ENCODE data around the gene WNT10A.
A peak's percentile ranks its signal among the peaks of the same experiment; 100 is the strongest.
"Not testable (repeated sequence)": the region's sequence is repeated elsewhere in the genome, so short reads cannot be mapped to it uniquely, and the experiment has no call there.

WNT10A gene
- total RNA-seq = 0 to 0.08 (median 0) reads per million in 18 experiments

GRCh38 chr2:218880102-218880858 lies at the start of gene WNT10A:
WNT10A (plus strand) TSS chr2:218880852; CDS start chr2:218880996, 144 bp downstream.
- DNase-seq = peak in 1 of 2 donors; percentile 41

- no peak for DNase-seq
Observed at GRCh38 chr2:218831378-218831990, 49.2 kb upstream of the WNT10A start, which contains the start of gene PRKAG3. PRKAG3 (minus strand) TSS chr2:218831803.

- DNase-seq = no peak
Observed at GRCh38 chr2:218832081-218832480, 48.6 kb upstream of the WNT10A start.

- DNase-seq = no peak
Observed at GRCh38 chr2:218832520-218832919, 48.1 kb upstream of the WNT10A start.

GRCh38 chr2:218833023-218833609 lies 47.5 kb upstream of the WNT10A start:
- DNase-seq = no peak

- no peak for DNase-seq
Observed at GRCh38 chr2:218834685-218835084, 46.0 kb upstream of the WNT10A start.

GRCh38 chr2:218837495-218837894 lies 43.2 kb upstream of the WNT10A start:
- DNase-seq = no peak

- DNase-seq = peak; percentile 82 to 93
Observed at GRCh38 chr2:218839430-218839829, 41.2 kb upstream of the WNT10A start.

GRCh38 chr2:218839888-218840287 lies 40.8 kb upstream of the WNT10A start:
- DNase-seq = peak in 1 of 2 donors; percentile 48

GRCh38 chr2:218844334-218844733 lies 36.3 kb upstream of the WNT10A start:
- not testable (repeated sequence) for DNase-seq

- not testable (repeated sequence) for DNase-seq
Observed at GRCh38 chr2:218846963-218847362, 33.7 kb upstream of the WNT10A start.

GRCh38 chr2:218849721-218850120 lies 30.9 kb upstream of the WNT10A start:
- DNase-seq = no peak

- no peak for DNase-seq
Observed at GRCh38 chr2:218850796-218851195, 29.9 kb upstream of the WNT10A start.

GRCh38 chr2:218851286-218851685 lies 29.4 kb upstream of the WNT10A start:
- no peak for DNase-seq

GRCh38 chr2:218852911-218853667 lies 27.6 kb upstream of the WNT10A start:
- DNase-seq = peak; percentile 55 to 75

GRCh38 chr2:218853766-218854165 lies 26.9 kb upstream of the WNT10A start:
- no peak for DNase-seq

- no peak for DNase-seq
Observed at GRCh38 chr2:218854860-218855259, 25.8 kb upstream of the WNT10A start.

- no peak for DNase-seq
Observed at GRCh38 chr2:218855305-218856166, 25.1 kb upstream of the WNT10A start.

- no peak for DNase-seq
Observed at GRCh38 chr2:218856167-218856895, 24.3 kb upstream of the WNT10A start.

GRCh38 chr2:218856896-218857243 lies 23.8 kb upstream of the WNT10A start:
- no peak for DNase-seq
